ENCODE results near the gene CLBA1.

DNA sequence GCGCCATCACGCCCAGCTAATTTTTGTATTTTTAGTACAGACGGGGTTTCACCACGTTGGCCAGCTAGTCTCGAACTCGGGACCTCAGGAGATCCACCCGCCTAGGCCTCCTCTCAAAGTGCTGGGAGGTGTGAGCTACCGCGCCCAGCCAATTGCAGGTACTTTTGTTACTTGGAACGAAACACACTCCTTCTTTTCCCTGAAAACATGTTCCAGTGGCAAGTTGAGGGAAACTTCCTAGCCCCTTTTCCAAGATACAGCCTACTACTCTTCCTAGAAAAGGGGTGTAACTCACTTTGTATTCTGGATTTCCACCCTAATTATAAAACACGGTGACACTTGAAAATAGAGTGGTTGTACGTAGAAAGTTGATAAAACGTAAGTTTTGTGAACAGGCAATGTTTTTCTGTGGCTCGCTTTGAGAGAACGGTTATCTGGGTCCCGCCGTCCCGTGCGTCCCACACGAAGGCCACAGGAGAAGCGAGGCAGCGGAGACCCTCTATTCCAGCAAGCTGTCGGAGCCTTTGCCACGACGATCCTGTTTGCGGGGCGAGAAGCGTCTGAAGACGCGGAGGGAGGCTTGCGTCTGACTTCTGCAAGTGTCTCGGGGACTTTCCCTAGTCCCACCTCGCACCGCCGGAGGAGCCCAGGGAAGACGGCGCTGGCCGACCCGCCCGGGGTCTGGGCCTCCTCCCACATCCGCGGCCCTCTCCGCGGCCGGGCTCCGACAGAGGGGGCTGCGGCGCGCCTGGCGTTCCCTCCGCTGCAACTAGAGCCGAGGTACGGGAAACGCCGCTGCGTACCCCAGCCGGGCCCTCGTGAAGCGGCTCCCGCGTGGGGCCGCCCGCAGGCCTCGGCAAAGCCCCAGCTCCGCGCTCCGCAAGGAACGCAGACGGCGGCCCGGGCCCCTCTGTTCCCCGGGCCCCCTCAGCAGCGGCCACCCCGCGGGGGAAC lies 34.5 kb downstream of the CLBA1 start:
- TF ChIP-seq, protein P1, sequence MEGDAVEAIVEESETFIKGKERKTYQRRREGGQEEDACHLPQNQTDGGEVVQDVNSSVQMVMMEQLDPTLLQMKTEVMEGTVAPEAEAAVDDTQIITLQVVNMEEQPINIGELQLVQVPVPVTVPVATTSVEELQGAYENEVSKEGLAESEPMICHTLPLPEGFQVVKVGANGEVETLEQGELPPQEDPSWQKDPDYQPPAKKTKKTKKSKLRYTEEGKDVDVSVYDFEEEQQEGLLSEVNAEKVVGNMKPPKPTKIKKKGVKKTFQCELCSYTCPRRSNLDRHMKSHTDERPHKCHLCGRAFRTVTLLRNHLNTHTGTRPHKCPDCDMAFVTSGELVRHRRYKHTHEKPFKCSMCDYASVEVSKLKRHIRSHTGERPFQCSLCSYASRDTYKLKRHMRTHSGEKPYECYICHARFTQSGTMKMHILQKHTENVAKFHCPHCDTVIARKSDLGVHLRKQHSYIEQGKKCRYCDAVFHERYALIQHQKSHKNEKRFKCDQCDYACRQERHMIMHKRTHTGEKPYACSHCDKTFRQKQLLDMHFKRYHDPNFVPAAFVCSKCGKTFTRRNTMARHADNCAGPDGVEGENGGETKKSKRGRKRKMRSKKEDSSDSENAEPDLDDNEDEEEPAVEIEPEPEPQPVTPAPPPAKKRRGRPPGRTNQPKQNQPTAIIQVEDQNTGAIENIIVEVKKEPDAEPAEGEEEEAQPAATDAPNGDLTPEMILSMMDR (IDR thresholded peaks at IDR 0.05) = no peak
- no peak for TF ChIP-seq POLR2A (IDR thresholded peaks at IDR 0.05)
